Mucosa of descending colon (tissue), 3 donors: ENCODE results near the gene ZNF746. TPM values are rescaled to one million over a fixed set of nuclear protein-coding genes. Genes with fewer than 3 reads are reported as not detected.

ENCODE experiments used
- ATAC-seq: fragments of 200-7000 bp; cut with Tn5 transposase; one replicate; pipeline ENCODE4 v1.9.1; 2020; ENCODE audit warnings: mild to moderate bottlenecking, moderate library complexity
- DNase-seq, 3 donors: peaks; one replicate each; pipeline ENCODE4 v3.0.0-alpha.2; 2020
- H3K36me3 ChIP-seq: fragments of 200-600 bp; one replicate; pipeline ENCODE4 v1.8.0; 2021; ENCODE audit warnings: low read depth, mild to moderate bottlenecking
- H3K4me1 ChIP-seq: fragments of 200-600 bp; one replicate; pipeline ENCODE4 v1.8.0; 2021; ENCODE audit warnings: low read depth, mild to moderate bottlenecking
- H3K4me3 ChIP-seq: fragments of 200-600 bp; one replicate; pipeline ENCODE4 v1.8.0; 2021; ENCODE audit warnings: mild to moderate bottlenecking
- H3K9me3 ChIP-seq: fragments of 200-600 bp; one replicate; pipeline ENCODE4 v1.8.0; 2021; ENCODE audit warnings: mild to moderate bottlenecking
- CTCF ChIP-seq: fragments of 200-600 bp; IDR thresholded peaks from one replicate; pipeline ENCODE4 v1.8.0; 2022; ENCODE audit warnings: antibody characterized with exemption, mild to moderate bottlenecking
- intact Hi-C, 2 donors: fragments of 100-400 bp; cut with DNase I in 1 of 2; cut with micrococcal nuclease in 1 of 2; formaldehyde crosslinking; loops; one replicate each; pipeline versions ENCODE4 v1.11.0 to v1.11.1; 2022; cut with DNase I, micrococcal nuclease
- total RNA-seq, 3 donors: library from RNA; stranded (reverse); fragmentation: NEBNext Ultra II Directional in 2 of 3; extraction: Animal tissue kit (Norgen Biotek cat#: 25700) in 2 of 3; gene quantifications; one replicate each; pipeline versions ENCODE4 v1.2.1 to v1.2.4, GENCODE V29; 2021 to 2023
- donor health status: DM: no; HTN: no; CAD: no; lungs with moderate emphysema.
- donor health status: DM: no; HTN: no; CAD: no.
- donor health status: DM: no; HTN: yes; CAD: no.

ZNF746 gene
- total RNA-seq, 3 donors from 2014 or later, result 10.8 to 22.0 (median 13.5) TPM

- TF ChIP-seq CTCF, result no peak
- Histone ChIP-seq H3K9me3 (peaks cover 80% of the 10 kb centered on the region), H3K36me3 (no peaks in the 10 kb centered on the region), H3K4me3 (no peak overlapping the region), H3K4me1 (no peaks in the 10 kb centered on the region)
- ATAC-seq (no peak), DNase-seq (no peak)
- intact Hi-C loops, result no loop called here
Observed at GRCh38 chr7:149529136-149529718, 31.6 kb upstream of the ZNF746 start.

DNA sequence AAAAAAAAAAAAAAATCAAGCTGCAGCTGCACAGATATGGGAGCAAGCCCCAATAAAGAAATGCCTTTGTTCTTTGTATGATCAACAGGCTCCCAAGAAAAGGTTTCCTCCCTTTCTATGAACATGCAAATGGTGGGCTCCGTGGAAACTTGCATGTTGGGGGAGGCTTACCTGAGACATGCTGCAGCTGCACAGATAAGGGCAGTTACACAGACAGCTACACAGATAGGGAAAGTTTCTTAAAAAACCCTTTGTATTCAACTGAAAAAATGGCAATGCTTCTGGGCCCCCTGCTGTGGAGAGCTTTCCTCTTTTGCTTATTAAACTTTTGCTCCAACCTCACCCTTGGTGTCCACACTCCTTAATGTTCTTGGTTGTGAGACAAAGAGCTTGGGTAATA is 29.8 kb upstream of the ZNF746 start:
- TF ChIP-seq CTCF, result no peak
- no peaks in the 10 kb centered on the region for H3K4me1 ChIP-seq
- no peak for ATAC-seq
- intact Hi-C loops, result no loop called here
- H3K36me3 ChIP-seq, result no peaks in the 10 kb centered on the region
- peaks cover 62% of the 10 kb centered on the region for H3K9me3 ChIP-seq
- H3K4me3 ChIP-seq, result no peak overlapping the region
- no peak for DNase-seq

- intact Hi-C loops, result no loop called here
- Histone ChIP-seq H3K4me1 (no peaks in the 10 kb centered on the region), H3K4me3 (no peak overlapping the region), H3K9me3 (peaks cover 41% of the 10 kb centered on the region), H3K36me3 (no peaks in the 10 kb centered on the region)
- DNase-seq (no peak), ATAC-seq (no peak)
- no peak for TF ChIP-seq CTCF
Observed at GRCh38 chr7:149525280-149525679, 27.7 kb upstream of the ZNF746 start.

DNA sequence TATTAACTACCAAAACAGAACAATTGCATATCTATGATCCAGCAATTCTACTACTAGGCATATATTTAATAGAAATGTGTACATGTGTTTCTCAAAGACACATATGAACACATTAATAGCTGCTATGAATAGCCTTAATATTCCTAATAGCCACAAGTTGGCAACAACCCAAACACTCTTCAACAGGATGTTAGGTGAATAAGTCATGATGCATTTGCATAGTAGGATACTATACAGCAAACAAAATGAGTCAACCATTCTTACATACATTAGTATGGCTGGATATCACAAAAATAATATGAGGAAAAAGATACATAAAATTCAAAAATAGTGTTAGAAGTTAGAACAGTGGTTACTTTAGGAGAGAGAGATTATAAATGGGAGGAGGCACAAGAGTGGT is 26.8 kb upstream of the ZNF746 start:
- Histone ChIP-seq H3K4me1 (no peaks in the 10 kb centered on the region), H3K36me3 (no peaks in the 10 kb centered on the region), H3K9me3 (peaks cover 32% of the 10 kb centered on the region), H3K4me3 (no peak overlapping the region)
- ATAC-seq (no peak), DNase-seq (no peak)
- no peak for TF ChIP-seq CTCF
- intact Hi-C loops, result no loop called here

DNA sequence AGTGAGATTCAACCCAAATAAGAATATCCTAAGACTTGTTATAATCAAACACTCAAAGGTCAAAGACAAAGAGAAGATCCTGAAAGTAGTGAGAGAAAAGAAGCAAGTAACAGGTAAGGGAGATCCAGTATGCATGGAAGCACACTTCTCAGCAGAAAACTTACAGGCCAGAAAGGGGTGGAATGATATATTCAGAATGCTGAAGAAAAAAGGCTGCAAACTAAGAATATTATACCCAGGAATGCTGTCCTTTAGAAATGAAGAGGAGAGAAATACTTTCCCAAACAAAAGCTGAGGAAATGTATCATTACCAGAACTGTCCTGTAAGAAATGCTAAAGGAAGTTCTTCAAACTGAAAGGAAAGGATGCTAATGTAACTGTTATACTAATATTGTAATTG is 12.6 kb upstream of the ZNF746 start:
- H3K36me3 ChIP-seq, result no peaks in the 10 kb centered on the region
- H3K4me1 ChIP-seq, result no peaks in the 10 kb centered on the region
- intact Hi-C loops, result no loop called here
- ATAC-seq (no peak), DNase-seq (no peak)
- H3K9me3 ChIP-seq, result peaks cover 30% of the 10 kb centered on the region
- H3K4me3 ChIP-seq, result no peak overlapping the region
- no peak for TF ChIP-seq CTCF

DNA sequence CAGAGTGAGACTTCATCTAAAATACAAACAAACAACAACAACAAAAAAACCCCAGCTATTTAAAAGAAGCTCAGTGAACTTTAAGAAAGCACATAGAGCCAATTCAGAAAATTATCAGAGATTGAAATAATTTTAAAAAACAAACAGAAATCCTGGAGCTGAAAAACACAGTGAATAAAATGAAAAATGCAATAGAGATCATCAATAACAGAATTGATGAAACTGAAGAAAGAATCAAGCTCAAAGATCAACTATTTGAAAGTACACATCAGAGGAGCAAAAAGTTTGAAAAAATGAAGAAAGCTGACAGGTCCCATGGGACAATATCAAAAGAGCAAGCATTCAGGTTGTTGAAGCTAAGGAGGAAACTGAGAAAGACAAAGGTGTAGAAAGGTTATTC is 12.2 kb upstream of the ZNF746 start:
- TF ChIP-seq CTCF, result no peak
- Histone ChIP-seq H3K36me3 (no peaks in the 10 kb centered on the region), H3K4me1 (no peaks in the 10 kb centered on the region), H3K4me3 (no peak overlapping the region), H3K9me3 (peaks cover 30% of the 10 kb centered on the region)
- DNase-seq (no peak), ATAC-seq (no peak)
- intact Hi-C loops, result no loop called here
